VCaP (cell line): ENCODE measurements around the gene TXNDC5.

Experiments
- H3K27ac ChIP-seq: fragments of 450-650 bp; 2 replicates; pipeline ENCODE4 v1.5.1; 2017
- CTCF ChIP-seq: fragments of 450-650 bp; conservative IDR thresholded peaks from 2 replicates; pipeline ENCODE4 v1.5.1; 2017; ENCODE audit warnings: mild to moderate bottlenecking, moderate library complexity

The TXNDC5 gene

GRCh38 chr6:7879043-7879442, 31.5 kb downstream of the TXNDC5 start:
- H3K27ac ChIP-seq: no peak overlapping the region
- no peak for TF ChIP-seq CTCF

- no peak overlapping the region for H3K27ac ChIP-seq
- TF ChIP-seq CTCF: no peak
Observed at GRCh38 chr6:7878401-7878964, 32.1 kb downstream of the TXNDC5 start.

- no peak overlapping the region for H3K27ac ChIP-seq
- no peak for TF ChIP-seq CTCF
Observed at GRCh38 chr6:7868926-7869325, 41.7 kb downstream of the TXNDC5 start.

GRCh38 chr6:7866526-7866925, 44.1 kb downstream of the TXNDC5 start:
- H3K27ac ChIP-seq: no peak overlapping the region
- no peak for TF ChIP-seq CTCF

GRCh38 chr6:7865781-7866180, 44.8 kb downstream of the TXNDC5 start:
- no peak overlapping the region for H3K27ac ChIP-seq
- no peak for TF ChIP-seq CTCF

GRCh38 chr6:7859591-7859990, 51.0 kb downstream of the TXNDC5 start:
- TF ChIP-seq CTCF: no peak
- no peak overlapping the region for H3K27ac ChIP-seq

- no peak overlapping the region for H3K27ac ChIP-seq
- no peak for TF ChIP-seq CTCF
Observed at GRCh38 chr6:7851780-7852179, 58.8 kb downstream of the TXNDC5 start.
